Neural crest cell (in vitro differentiated cells): ENCODE results near the gene CEP128. TPM values are rescaled to one million over a fixed set of nuclear protein-coding genes. Genes with fewer than 3 reads are reported as not detected.

Source experiments
- DNase-seq: peaks from one replicate; pipeline ENCODE4 v3.0.0; 2021; ENCODE audit warnings: low read depth, mixed read lengths, low spot score
- H3K27ac Mint-ChIP-seq: one replicate; pipeline ENCODE4 v1.8.0; 2021; ENCODE audit warnings: mild to moderate bottlenecking, mixed read lengths; ENCODE audit not compliant: unreplicated experiment
- H3K27me3 Mint-ChIP-seq: 2 replicates; pipeline ENCODE4 v1.8.0; 2021; ENCODE audit warnings: low read depth, mild to moderate bottlenecking, mixed read lengths
- H3K36me3 Mint-ChIP-seq: 2 replicates; pipeline ENCODE4 v1.8.0; 2021; ENCODE audit warnings: low read depth, mild to moderate bottlenecking, mixed read lengths
- H3K4me1 Mint-ChIP-seq: 2 replicates; pipeline ENCODE4 v1.8.0; 2021; ENCODE audit warnings: mixed read lengths
- H3K4me3 Mint-ChIP-seq: one replicate; pipeline ENCODE4 v1.8.0; 2021; ENCODE audit warnings: mild to moderate bottlenecking, mixed read lengths
- H3K9me3 Mint-ChIP-seq: 2 replicates; pipeline ENCODE4 v1.8.0; 2021; ENCODE audit warnings: mixed read lengths
- CTCF ChIP-seq: fragments of 200-600 bp; sonication (generic); conservative IDR thresholded peaks from 2 replicates; pipeline ENCODE4 v1.5.0; 2021; ENCODE audit warnings: antibody characterized with exemption, mild to moderate bottlenecking
- total RNA-seq: library from RNA; stranded (reverse); gene quantifications from 2 replicates; pipeline ENCODE4 v1.2.1, GENCODE V29; 2021

The CEP128 gene
- total RNA-seq, 1 donor from 2014 or later, result 25.8 TPM

GRCh38 chr14:80718940-80719339 is 222.6 kb downstream of the CEP128 start:
- H3K9me3 Mint-ChIP-seq, result peaks cover 2% of the 10 kb centered on the region
- no peak overlapping the region for H3K4me3 Mint-ChIP-seq
- peaks cover 2% of the 10 kb centered on the region for H3K36me3 Mint-ChIP-seq
- no peak overlapping the region for H3K27ac Mint-ChIP-seq
- TF ChIP-seq CTCF, result no peak
- DNase-seq, result no peak
- H3K27me3 Mint-ChIP-seq, result no peaks in the 10 kb centered on the region
- no peaks in the 10 kb centered on the region for H3K4me1 Mint-ChIP-seq

GRCh38 chr14:80714474-80714873 is 227.1 kb downstream of the CEP128 start:
- H3K4me3 Mint-ChIP-seq, result no peak overlapping the region
- no peak for DNase-seq
- no peak overlapping the region for H3K27ac Mint-ChIP-seq
- TF ChIP-seq CTCF, result no peak
- H3K36me3 Mint-ChIP-seq, result peaks cover 2% of the 10 kb centered on the region
- H3K27me3 Mint-ChIP-seq, result no peaks in the 10 kb centered on the region
- H3K9me3 Mint-ChIP-seq, result no peaks in the 10 kb centered on the region
- peaks cover 5% of the 10 kb centered on the region for H3K4me1 Mint-ChIP-seq

- peaks cover 5% of the 10 kb centered on the region for H3K4me1 Mint-ChIP-seq
- no peaks in the 10 kb centered on the region for H3K9me3 Mint-ChIP-seq
- no peak overlapping the region for H3K4me3 Mint-ChIP-seq
- H3K36me3 Mint-ChIP-seq, result peaks cover 2% of the 10 kb centered on the region
- no peak for TF ChIP-seq CTCF
- no peak overlapping the region for H3K27ac Mint-ChIP-seq
- H3K27me3 Mint-ChIP-seq, result no peaks in the 10 kb centered on the region
- DNase-seq, result no peak
Measured at GRCh38 chr14:80713076-80713850, 228.3 kb downstream of the CEP128 start.

- Mint-ChIP-seq H3K36me3 (peaks cover 8% of the 10 kb centered on the region), H3K27me3 (no peaks in the 10 kb centered on the region), H3K4me1 (no peaks in the 10 kb centered on the region), H3K4me3 (no peak overlapping the region), H3K27ac (no peak overlapping the region), H3K9me3 (no peaks in the 10 kb centered on the region)
- TF ChIP-seq CTCF, result no peak
- DNase-seq, result no peak
Measured at GRCh38 chr14:80705241-80705980, 236.1 kb downstream of the CEP128 start.

- H3K27ac Mint-ChIP-seq, result no peak overlapping the region
- H3K36me3 Mint-ChIP-seq, result peaks cover 8% of the 10 kb centered on the region
- H3K4me1 Mint-ChIP-seq, result no peaks in the 10 kb centered on the region
- TF ChIP-seq CTCF, result no peak
- H3K27me3 Mint-ChIP-seq, result no peaks in the 10 kb centered on the region
- H3K4me3 Mint-ChIP-seq, result no peak overlapping the region
- no peak for DNase-seq
- no peaks in the 10 kb centered on the region for H3K9me3 Mint-ChIP-seq
Measured at GRCh38 chr14:80700601-80701000, 240.9 kb downstream of the CEP128 start.
